Esophagus muscularis mucosa (tissue), 4 donors: ENCODE data around the gene SIK2.

Experiments
- EP300 ChIP-seq: sonication (generic); formaldehyde crosslinking; IDR thresholded peaks from one replicate; pipeline ENCODE4 v1.6.1; 2017; ENCODE audit warnings: antibody characterized with exemption
- POLR2A ChIP-seq: fragments of 450-650 bp; IDR thresholded peaks from one replicate; pipeline ENCODE4 v1.6.1; 2017; ENCODE audit warnings: antibody characterized with exemption, moderate library complexity, mild to moderate bottlenecking, low read depth
- POLR2AphosphoS5 ChIP-seq, 2 donors: sonication (generic); formaldehyde crosslinking; IDR thresholded peaks; one replicate each; pipeline ENCODE4 v1.6.1; 2017; ENCODE audit warnings: antibody characterized with exemption in 2 of 2
- TF ChIP-seq, protein P1 (sequence below), 3 experiments: fragments of 200-600 bp in 2 of 3; fragments of 450-650 bp in 1 of 3; sonication (generic) in 2 of 3; IDR thresholded peaks; one replicate each; pipeline ENCODE4 v1.5.1; 2017 to 2019; ENCODE audit warnings: antibody characterized with exemption in 3 of 3, mild to moderate bottlenecking in 2 of 3, moderate library complexity in 1 of 3

DNA sequence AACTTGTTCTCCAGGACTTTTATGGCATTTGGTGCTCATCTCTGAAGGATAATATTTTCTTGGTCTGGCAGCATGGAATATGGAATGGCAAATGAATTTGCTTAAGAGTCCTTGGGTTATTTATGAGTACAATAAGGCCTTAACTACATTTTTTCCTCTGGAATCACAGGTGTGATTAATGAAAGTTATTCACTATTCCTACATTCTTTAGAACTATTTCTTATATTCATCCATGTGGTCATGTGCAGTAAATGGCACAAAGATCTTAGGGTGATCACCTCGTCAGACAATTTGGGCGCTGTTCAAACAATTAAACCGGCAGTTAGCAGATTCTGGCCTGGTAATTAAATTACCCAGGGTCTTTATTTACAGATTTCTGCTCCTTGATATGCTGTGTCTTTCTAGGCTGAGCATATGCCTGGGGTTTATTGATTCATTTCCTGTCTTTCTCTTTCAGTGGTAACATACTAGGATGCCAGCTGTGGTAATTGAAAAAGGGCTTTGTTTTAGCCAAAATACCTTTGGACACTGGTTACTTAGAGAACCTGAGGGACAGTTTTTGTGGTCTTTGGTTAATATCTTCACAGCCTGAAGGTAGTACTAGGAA is 31.6 kb downstream of the SIK2 start:
- no peak for TF ChIP-seq POLR2AphosphoS5 (IDR thresholded peaks at IDR 0.05)
- TF ChIP-seq POLR2A: no peak
- TF ChIP-seq EP300: no peak
- TF ChIP-seq, protein P1, sequence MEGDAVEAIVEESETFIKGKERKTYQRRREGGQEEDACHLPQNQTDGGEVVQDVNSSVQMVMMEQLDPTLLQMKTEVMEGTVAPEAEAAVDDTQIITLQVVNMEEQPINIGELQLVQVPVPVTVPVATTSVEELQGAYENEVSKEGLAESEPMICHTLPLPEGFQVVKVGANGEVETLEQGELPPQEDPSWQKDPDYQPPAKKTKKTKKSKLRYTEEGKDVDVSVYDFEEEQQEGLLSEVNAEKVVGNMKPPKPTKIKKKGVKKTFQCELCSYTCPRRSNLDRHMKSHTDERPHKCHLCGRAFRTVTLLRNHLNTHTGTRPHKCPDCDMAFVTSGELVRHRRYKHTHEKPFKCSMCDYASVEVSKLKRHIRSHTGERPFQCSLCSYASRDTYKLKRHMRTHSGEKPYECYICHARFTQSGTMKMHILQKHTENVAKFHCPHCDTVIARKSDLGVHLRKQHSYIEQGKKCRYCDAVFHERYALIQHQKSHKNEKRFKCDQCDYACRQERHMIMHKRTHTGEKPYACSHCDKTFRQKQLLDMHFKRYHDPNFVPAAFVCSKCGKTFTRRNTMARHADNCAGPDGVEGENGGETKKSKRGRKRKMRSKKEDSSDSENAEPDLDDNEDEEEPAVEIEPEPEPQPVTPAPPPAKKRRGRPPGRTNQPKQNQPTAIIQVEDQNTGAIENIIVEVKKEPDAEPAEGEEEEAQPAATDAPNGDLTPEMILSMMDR (IDR thresholded peaks at IDR 0.05): no peak
